Adrenal gland (tissue), 12 donors: ENCODE results near the gene BBS9. TPM values are rescaled to one million over a fixed set of nuclear protein-coding genes. Genes with fewer than 3 reads are reported as not detected.
A peak's percentile ranks its signal among the peaks of the same experiment; 100 is the strongest.

ENCODE experiments used
- DNase-seq, 7 donors: peaks; one replicate each; pipeline ENCODE4 v3.0.0-alpha.2; 2019 to 2020
- H3K27ac ChIP-seq, 5 donors: fragments of 200-600 bp; sonication (generic) in 4 of 5; 1 replicate in 3 of 5; 2 replicates in 2 of 5; pipeline versions ENCODE4 v1.5.1 to v1.8.0; 2016 to 2020; ENCODE audit warnings: mild to moderate bottlenecking in 1 of 5
- H3K27me3 ChIP-seq: fragments of 200-600 bp; 2 replicates; pipeline ENCODE4 v1.8.0; 2021
- H3K36me3 ChIP-seq, 2 donors: fragments of 200-600 bp; replicated peaks in 1 of 2; 1 replicate in 1 of 2; 2 replicates in 1 of 2; pipeline versions ENCODE4 v1.5.1 to v1.8.0; 2018 to 2022
- H3K4me1 ChIP-seq, 2 donors: fragments of 200-600 bp; replicated peaks in 1 of 2; 1 replicate in 1 of 2; 2 replicates in 1 of 2; pipeline versions ENCODE4 v1.5.1 to v1.8.0; 2018 to 2021
- H3K4me3 ChIP-seq, 4 donors: fragments of 200-600 bp; sonication (generic) in 3 of 4; one replicate each; pipeline ENCODE4 v1.5.1; 2016 to 2018
- H3K9me3 ChIP-seq, 3 donors: fragments of 200-600 bp; sonication (generic) in 1 of 3; replicated peaks in 1 of 3; 1 replicate in 2 of 3; 2 replicates in 1 of 3; pipeline versions ENCODE4 v1.5.1 to v1.8.0; 2016 to 2021
- POLR2A ChIP-seq, 2 donors: fragments of 450-650 bp; IDR thresholded peaks; one replicate each; pipeline ENCODE4 v1.6.1; 2017; ENCODE audit warnings: antibody characterized with exemption in 2 of 2, mild to moderate bottlenecking in 2 of 2, moderate library complexity in 1 of 2
- WGBS, 4 donors: extraction: QIAGEN DNeasy Blood & Tissue Kit in 2 of 4; methylation state at CpG; one replicate each; pipeline versions ENCODE4 v1.1.5 to v1.1.7; 2013 to 2017; 5-methylcytosine and 5-hydroxymethylcytosine counted together
- intact Hi-C, 2 donors: fragments of 100-400 bp; cut with DNase I; formaldehyde crosslinking; loops; one replicate each; pipeline versions ENCODE4 v1.14.1 to v1.15.0; 2022 to 2023
- polyA plus RNA-seq, 3 donors: library from polyadenylated mRNA; stranded (reverse); fragments of 200-250 nt in 2 of 3; fragments of 350-450 nt in 1 of 3; fragmentation: Illumina TruSeq in 1 of 3; extraction: RNeasy Lipid Tissue Mini Kit (QIAGEN cat#74804) in 1 of 3; gene quantifications; one replicate each; pipeline ENCODE4 v1.2.3, GENCODE V29; 2013 to 2014
- total RNA-seq, 9 donors: library from RNA; depleted of rRNA in 4 of 9; stranded (reverse); fragments of >200 nt in 4 of 9; fragments of 120-200 nt in 1 of 9; fragmentation: NEBNext Ultra II Directional in 1 of 9; extraction: Animal tissue kit (Norgen Biotek cat#: 25700) in 1 of 9; gene quantifications; one replicate each; pipeline versions ENCODE4 v1.1.0 to v1.2.4, GENCODE V29; 2013 to 2023
- TF ChIP-seq, protein P1 (sequence below), 6 experiments: fragments of 450-650 bp in 4 of 6; fragments of 200-600 bp in 2 of 6; sonication (generic) in 1 of 6; IDR thresholded peaks; 1 replicate in 5 of 6; 2 replicates in 1 of 6; pipeline versions ENCODE4 v1.5.1 to v1.8.0; 2016 to 2021; ENCODE audit warnings: antibody characterized with exemption in 6 of 6, mild to moderate bottlenecking in 2 of 6, moderate library complexity in 1 of 6
- donor health status: healthy with polysubstance abuse.
- donor health status: Bipolar disorder and iron deficiency.
- donor health status: DM: yes; HTN: yes; CAD: no.
- donor health status: DM: no; HTN: no; CAD: no.
- donor health status: DM: no; HTN: no; CAD: no.
- donor health status: DM: yes; HTN: yes; CAD: no.

The BBS9 gene
- total and polyA plus RNA-seq, 12 donors, result 5.6 to 39.4 (median 21.7) TPM

DNA sequence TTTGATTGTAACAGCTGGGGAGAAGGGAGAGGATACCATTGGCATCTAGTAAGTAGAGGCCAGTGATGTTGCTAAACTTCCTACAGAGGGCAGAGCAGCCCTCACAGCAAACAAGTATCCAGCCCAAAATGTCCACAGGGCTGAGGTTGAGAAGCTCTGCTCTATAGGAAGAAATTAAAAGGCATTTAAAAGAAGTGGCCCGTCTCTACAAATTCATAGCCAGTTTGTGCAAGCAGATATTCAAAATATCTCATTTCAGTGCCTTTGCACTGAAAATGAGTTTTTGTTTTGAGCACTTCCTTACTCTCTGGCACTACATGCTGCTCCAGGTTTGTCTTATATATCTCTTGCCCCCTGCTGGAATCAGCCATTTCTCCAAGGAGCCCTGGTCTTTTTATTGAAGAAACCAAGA is 330.0 kb downstream of the BBS9 start:
- H3K9me3 ChIP-seq, result no peaks in the 10 kb centered on the region
- H3K4me1 ChIP-seq, result no peaks in the 10 kb centered on the region
- intact Hi-C loops, result no loop called here
- 59 to 80% (median 72%) methylated on average over 1 of the region's 1 CpG for WGBS, 4 donors
- no peak overlapping the region for H3K27ac ChIP-seq
- TF ChIP-seq POLR2A (IDR thresholded peaks at IDR 0.05), result no peak
- TF ChIP-seq, protein P1, sequence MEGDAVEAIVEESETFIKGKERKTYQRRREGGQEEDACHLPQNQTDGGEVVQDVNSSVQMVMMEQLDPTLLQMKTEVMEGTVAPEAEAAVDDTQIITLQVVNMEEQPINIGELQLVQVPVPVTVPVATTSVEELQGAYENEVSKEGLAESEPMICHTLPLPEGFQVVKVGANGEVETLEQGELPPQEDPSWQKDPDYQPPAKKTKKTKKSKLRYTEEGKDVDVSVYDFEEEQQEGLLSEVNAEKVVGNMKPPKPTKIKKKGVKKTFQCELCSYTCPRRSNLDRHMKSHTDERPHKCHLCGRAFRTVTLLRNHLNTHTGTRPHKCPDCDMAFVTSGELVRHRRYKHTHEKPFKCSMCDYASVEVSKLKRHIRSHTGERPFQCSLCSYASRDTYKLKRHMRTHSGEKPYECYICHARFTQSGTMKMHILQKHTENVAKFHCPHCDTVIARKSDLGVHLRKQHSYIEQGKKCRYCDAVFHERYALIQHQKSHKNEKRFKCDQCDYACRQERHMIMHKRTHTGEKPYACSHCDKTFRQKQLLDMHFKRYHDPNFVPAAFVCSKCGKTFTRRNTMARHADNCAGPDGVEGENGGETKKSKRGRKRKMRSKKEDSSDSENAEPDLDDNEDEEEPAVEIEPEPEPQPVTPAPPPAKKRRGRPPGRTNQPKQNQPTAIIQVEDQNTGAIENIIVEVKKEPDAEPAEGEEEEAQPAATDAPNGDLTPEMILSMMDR (IDR thresholded peaks at IDR 0.05), result peak in 4 of 6 experiments; percentile 12 to 36 (median 28)
- no peaks in the 10 kb centered on the region for H3K27me3 ChIP-seq
- H3K36me3 ChIP-seq, result no peaks in the 10 kb centered on the region
- H3K4me3 ChIP-seq, result no peak overlapping the region
- DNase-seq, result peak in 1 of 7 donors; percentile 2

DNA sequence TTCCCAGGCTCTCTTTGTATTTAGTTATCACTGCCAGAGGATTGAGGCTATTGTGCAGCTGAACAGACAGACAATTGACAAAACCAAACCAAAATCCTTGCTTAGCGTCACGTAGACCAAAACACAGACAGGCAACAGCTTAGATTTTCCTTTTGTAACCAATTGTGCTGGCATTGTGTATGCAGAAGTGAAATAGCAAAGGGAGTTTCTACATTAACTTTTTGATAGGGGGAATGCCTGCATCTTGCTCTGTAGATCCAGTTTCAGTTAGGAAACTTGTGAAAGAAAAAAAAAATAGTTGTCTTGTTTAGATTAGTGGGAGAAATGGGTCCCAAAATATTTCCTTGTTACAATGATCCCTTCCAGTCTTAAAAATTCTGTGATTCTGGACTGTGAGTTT is 333.8 kb downstream of the BBS9 start:
- Histone ChIP-seq H3K9me3 (no peaks in the 10 kb centered on the region), H3K27ac (no peak overlapping the region), H3K4me1 (no peaks in the 10 kb centered on the region), H3K27me3 (no peaks in the 10 kb centered on the region), H3K4me3 (no peak overlapping the region), H3K36me3 (no peaks in the 10 kb centered on the region)
- no peak for DNase-seq
- 92 to 100% (median 98%) methylated on average over 2 of the region's 2 CpGs for WGBS, 4 donors
- intact Hi-C loops, result no loop called here
- TF ChIP-seq, protein P1 (IDR thresholded peaks at IDR 0.05), result no peak
- TF ChIP-seq POLR2A (IDR thresholded peaks at IDR 0.05), result no peak

DNA sequence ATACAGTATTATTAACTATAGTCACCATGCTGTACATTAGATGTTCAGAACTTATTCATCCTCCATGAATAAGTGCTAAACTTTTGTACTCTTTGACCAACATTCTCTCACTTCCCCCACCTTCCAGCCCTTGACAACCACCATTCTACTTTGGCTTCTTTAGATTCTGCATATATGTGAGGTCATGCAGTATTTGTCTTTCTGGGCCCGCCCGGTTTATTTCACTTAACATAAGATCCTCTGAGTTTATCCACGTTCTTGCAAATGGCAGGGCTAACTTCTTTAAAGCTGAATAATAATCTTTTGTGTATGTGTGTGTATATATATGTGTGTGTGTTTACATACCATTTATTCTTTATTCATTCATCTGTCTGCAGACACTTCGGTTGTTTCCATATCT is 336.8 kb downstream of the BBS9 start:
- no peaks in the 10 kb centered on the region for H3K27me3 ChIP-seq
- no peak for DNase-seq
- H3K9me3 ChIP-seq, result no peaks in the 10 kb centered on the region
- no peaks in the 10 kb centered on the region for H3K4me1 ChIP-seq
- intact Hi-C loops, result no loop called here
- no peak overlapping the region for H3K4me3 ChIP-seq
- TF ChIP-seq, protein P1 (IDR thresholded peaks at IDR 0.05), result no peak
- no peak for TF ChIP-seq POLR2A (IDR thresholded peaks at IDR 0.05)
- WGBS, 4 donors, result 73 to 93% (median 89%) methylated on average over 4 of the region's 4 CpGs
- H3K36me3 ChIP-seq, result no peaks in the 10 kb centered on the region
- no peak overlapping the region for H3K27ac ChIP-seq

DNA sequence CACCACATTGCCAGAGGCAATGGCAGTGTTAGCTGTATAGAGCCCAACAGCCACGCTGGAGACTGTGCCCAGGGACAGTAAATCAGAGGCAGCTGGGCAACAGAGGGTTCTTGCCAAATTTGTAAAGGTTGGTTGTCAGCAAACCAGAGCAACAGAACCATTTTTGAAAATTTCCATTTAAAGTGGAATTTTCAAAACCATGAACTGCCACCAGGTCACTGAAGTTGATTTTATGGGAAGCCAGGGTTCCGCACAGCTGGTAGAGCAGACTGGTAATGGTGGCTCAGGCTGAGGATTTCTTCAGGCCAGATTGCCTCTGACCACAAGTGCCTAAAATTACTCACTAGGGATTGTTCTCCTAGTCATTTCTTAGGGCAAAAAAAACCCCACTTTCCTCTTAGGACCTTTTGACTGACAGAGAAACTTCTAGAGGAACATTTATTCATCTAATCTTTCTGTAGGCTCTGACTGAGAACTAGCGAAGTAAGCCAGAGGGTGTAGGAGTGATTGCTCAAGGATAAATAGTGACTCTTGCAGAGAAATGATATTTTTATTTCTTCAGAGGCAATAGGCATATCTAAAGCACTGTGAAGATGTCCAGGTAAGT is 342.4 kb downstream of the BBS9 start:
- TF ChIP-seq, protein P1 (IDR thresholded peaks at IDR 0.05), result no peak
- TF ChIP-seq POLR2A (IDR thresholded peaks at IDR 0.05), result no peak
- Histone ChIP-seq H3K4me1 (no peaks in the 10 kb centered on the region), H3K27ac (no peak overlapping the region), H3K36me3 (no peaks in the 10 kb centered on the region), H3K27me3 (no peaks in the 10 kb centered on the region), H3K9me3 (no peaks in the 10 kb centered on the region), H3K4me3 (no peak overlapping the region)
- WGBS, 4 donors, result 83 to 89% (median 88%) methylated on average over 3 of the region's 3 CpGs
- peak in 1 of 7 donors; percentile 1 for DNase-seq
- intact Hi-C loops, result no loop called here
